Suppressor macrophage treated with lipopolysaccharide for 1 hour (primary cell): ENCODE measurements around the gene SIK3.
"Not testable (repeated sequence)": the region's sequence is repeated elsewhere in the genome, so short reads cannot be mapped to it uniquely, and the experiment has no call there.

Source experiments
- DNase-seq, 3 donors: peaks; one replicate each; pipeline ENCODE4 v3.0.0-alpha.2; 2020 to 2022

Gene SIK3

GRCh38 chr11:117044287-117045035 is 53.8 kb downstream of the SIK3 start:
- DNase-seq = no peak

- DNase-seq = no peak
Measured at GRCh38 chr11:117042689-117043088, 55.5 kb downstream of the SIK3 start.

- DNase-seq = peak in 2 of 3 donors; percentile 9 to 34
Measured at GRCh38 chr11:117039900-117040299, 58.3 kb downstream of the SIK3 start.

- DNase-seq = no peak
Measured at GRCh38 chr11:117039270-117039669, 59.0 kb downstream of the SIK3 start.

- DNase-seq = no peak
Measured at GRCh38 chr11:117037975-117038350, 60.3 kb downstream of the SIK3 start.

GRCh38 chr11:117037279-117037974 is 60.8 kb downstream of the SIK3 start:
- peak in 2 of 3 donors; percentile 31 to 43 for DNase-seq

- DNase-seq = no peak
Measured at GRCh38 chr11:117034901-117035300, 63.3 kb downstream of the SIK3 start.

- peak; percentile 37 to 75 (median 59) for DNase-seq
Measured at GRCh38 chr11:117026593-117027330, 71.5 kb downstream of the SIK3 start.

- not testable (repeated sequence) for DNase-seq
Measured at GRCh38 chr11:117023707-117024106, 74.5 kb downstream of the SIK3 start.

GRCh38 chr11:117023178-117023577 is 75.0 kb downstream of the SIK3 start:
- DNase-seq = no peak

GRCh38 chr11:117022526-117022925 is 75.7 kb downstream of the SIK3 start:
- DNase-seq = no peak

GRCh38 chr11:117020869-117021564 is 77.2 kb downstream of the SIK3 start:
- DNase-seq = no peak

GRCh38 chr11:117020287-117020686 is 77.9 kb downstream of the SIK3 start:
- DNase-seq = no peak

- no peak for DNase-seq
Measured at GRCh38 chr11:117019871-117020270, 78.4 kb downstream of the SIK3 start.

GRCh38 chr11:117017456-117017855 is 80.8 kb downstream of the SIK3 start:
- no peak for DNase-seq

- DNase-seq = no peak
Measured at GRCh38 chr11:117016747-117017146, 81.5 kb downstream of the SIK3 start.

GRCh38 chr11:117016246-117016645 is 82.0 kb downstream of the SIK3 start:
- DNase-seq = no peak

- DNase-seq = no peak
Measured at GRCh38 chr11:117011541-117011898, 86.7 kb downstream of the SIK3 start.

- DNase-seq = peak; percentile 57 to 89 (median 83)
Measured at GRCh38 chr11:117010808-117011540, 87.3 kb downstream of the SIK3 start.

GRCh38 chr11:117009905-117010605 is 88.2 kb downstream of the SIK3 start:
- DNase-seq = no peak

GRCh38 chr11:117005758-117006157 is 92.5 kb downstream of the SIK3 start:
- peak; percentile 52 to 71 (median 67) for DNase-seq
